Stimulated activated CD4-positive, alpha-beta T cell treated with anti-CD3 and anti-CD28 coated beads, Interleukin-1b, Interleukin-23, amount 100 ng/mL, for 48 hours (primary cell): ENCODE results near the gene HOXB13.

Experiments used
- DNase-seq: peaks from one replicate; pipeline ENCODE4 v3.0.0-alpha.2; 2020

HOXB13 gene

GRCh38 chr17:48704361-48705248 is 23.9 kb downstream of the HOXB13 start:
- DNase-seq: no peak

GRCh38 chr17:48701864-48702532 is 26.6 kb downstream of the HOXB13 start:
- no peak for DNase-seq

GRCh38 chr17:48693178-48693577 is 35.4 kb downstream of the HOXB13 start:
- DNase-seq: no peak

- DNase-seq: no peak
Observed at GRCh38 chr17:48692049-48692448, 36.5 kb downstream of the HOXB13 start.

GRCh38 chr17:48690655-48691054 is 37.9 kb downstream of the HOXB13 start:
- no peak for DNase-seq

- DNase-seq: no peak
Observed at GRCh38 chr17:48681609-48682008, 46.9 kb downstream of the HOXB13 start.

GRCh38 chr17:48679385-48680096 is 49.0 kb downstream of the HOXB13 start:
- DNase-seq: no peak

- peak; percentile 63 for DNase-seq
Observed at GRCh38 chr17:48678141-48678971, 50.2 kb downstream of the HOXB13 start.

- no peak for DNase-seq
Observed at GRCh38 chr17:48676963-48677558, 51.5 kb downstream of the HOXB13 start.
